Endothelial cell of umbilical vein (primary cell): ENCODE results near the gene TMEM273.

Source experiments
- EZH2 ChIP-seq: IDR thresholded peaks from 2 replicates; pipeline ENCODE4 v1.6.1; 2012; ENCODE audit warnings: borderline replicate concordance, low read depth, mild to moderate bottlenecking, moderate library complexity, low read length, inconsistent platforms; ENCODE audit not compliant: severe bottlenecking
- MYC ChIP-seq: IDR thresholded peaks from one replicate; pipeline ENCODE4 v1.6.1; 2011; ENCODE audit warnings: mild to moderate bottlenecking, low read depth, low read length
- POLR2A ChIP-seq: IDR thresholded peaks from 2 replicates; pipeline ENCODE4 v1.6.1; 2012; ENCODE audit warnings: low read depth, mild to moderate bottlenecking, control low read depth, low read length
- TF ChIP-seq, protein P1 (sequence below), 2 donors: IDR thresholded peaks; 1 replicate in 1 of 2; 2 replicates in 1 of 2; pipeline ENCODE4 v1.5.1; 2011; ENCODE audit warnings: low read length in 2 of 2, mild to moderate bottlenecking in 2 of 2, moderate library complexity in 2 of 2, control low read depth in 1 of 2, inconsistent platforms in 1 of 2, low read depth in 1 of 2; ENCODE audit not compliant: insufficient read depth in 1 of 2; ENCODE audit errors: extremely low read depth in 1 of 2
- TF ChIP-seq, protein P2 (sequence below): IDR thresholded peaks from 2 replicates; pipeline ENCODE4 v1.6.1; 2011; ENCODE audit not compliant: insufficient read depth, insufficient read length

DNA sequence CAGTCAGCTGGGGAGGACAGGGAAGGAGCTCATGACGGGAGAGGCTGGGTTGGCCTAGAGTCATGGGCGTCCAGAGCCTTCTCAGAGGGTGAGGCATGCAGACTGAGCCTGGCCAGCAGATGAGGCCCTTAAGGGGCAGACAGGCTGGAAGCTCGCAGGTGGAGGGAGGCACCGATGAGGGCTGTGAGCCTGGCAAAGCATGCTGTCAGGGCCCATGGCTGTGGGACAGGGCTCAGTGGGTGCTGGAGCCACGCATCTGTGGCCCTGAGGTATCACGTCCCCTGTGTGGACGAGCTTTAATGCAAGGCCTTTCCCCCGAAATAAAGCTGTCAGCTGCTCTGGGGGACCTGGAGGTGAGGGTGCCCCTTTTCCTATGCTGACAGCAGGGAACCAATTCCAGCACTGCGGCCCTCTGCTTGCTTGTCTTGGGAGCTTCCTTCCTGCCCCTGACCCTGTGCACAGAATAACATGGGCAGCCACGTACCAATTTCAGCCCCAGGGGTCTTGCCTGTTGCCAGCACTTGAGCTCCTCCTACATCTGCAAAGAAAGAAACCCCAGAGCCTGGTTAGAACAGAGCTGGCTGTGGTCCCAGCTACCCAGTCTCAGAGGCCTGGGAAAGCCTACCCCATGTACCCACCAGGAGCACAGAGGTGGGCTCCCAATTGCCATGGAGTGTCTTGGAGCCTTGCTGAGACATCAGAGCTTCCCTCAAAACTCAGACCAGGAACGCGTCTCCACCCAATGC, 20.6 kb downstream of the TMEM273 start:
- TF ChIP-seq, protein P1, sequence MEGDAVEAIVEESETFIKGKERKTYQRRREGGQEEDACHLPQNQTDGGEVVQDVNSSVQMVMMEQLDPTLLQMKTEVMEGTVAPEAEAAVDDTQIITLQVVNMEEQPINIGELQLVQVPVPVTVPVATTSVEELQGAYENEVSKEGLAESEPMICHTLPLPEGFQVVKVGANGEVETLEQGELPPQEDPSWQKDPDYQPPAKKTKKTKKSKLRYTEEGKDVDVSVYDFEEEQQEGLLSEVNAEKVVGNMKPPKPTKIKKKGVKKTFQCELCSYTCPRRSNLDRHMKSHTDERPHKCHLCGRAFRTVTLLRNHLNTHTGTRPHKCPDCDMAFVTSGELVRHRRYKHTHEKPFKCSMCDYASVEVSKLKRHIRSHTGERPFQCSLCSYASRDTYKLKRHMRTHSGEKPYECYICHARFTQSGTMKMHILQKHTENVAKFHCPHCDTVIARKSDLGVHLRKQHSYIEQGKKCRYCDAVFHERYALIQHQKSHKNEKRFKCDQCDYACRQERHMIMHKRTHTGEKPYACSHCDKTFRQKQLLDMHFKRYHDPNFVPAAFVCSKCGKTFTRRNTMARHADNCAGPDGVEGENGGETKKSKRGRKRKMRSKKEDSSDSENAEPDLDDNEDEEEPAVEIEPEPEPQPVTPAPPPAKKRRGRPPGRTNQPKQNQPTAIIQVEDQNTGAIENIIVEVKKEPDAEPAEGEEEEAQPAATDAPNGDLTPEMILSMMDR (IDR thresholded peaks at IDR 0.05; ENCODE audit: extremely low read depth in 1 of 2, insufficient read depth in 1 of 2, low read depth in 1 of 2, low read length in 2 of 2), result no peak
- no peak for TF ChIP-seq EZH2
- TF ChIP-seq, protein P2, sequence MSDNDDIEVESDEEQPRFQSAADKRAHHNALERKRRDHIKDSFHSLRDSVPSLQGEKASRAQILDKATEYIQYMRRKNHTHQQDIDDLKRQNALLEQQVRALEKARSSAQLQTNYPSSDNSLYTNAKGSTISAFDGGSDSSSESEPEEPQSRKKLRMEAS, result no peak
- TF ChIP-seq POLR2A, result no peak
- TF ChIP-seq MYC, result no peak
